Small intestine (tissue), 7 donors: ENCODE measurements around the gene CCNY. TPM values are rescaled to one million over a fixed set of nuclear protein-coding genes. Genes with fewer than 3 reads are reported as not detected.

Experiments
- DNase-seq, 2 donors: peaks; one replicate each; pipeline versions ENCODE4 v3.0.0 to v3.0.0-alpha.2; 2013
- FAIRE-seq: peaks from 2 replicates; lab custom pipeline; 2012; peaks lifted over from hg19 to GRCh38; lab: Jason Lieb, UNC
- H3K27ac ChIP-seq, 3 donors: one replicate each; pipeline ENCODE4 v1.5.1; 2013; ENCODE audit warnings: low read length in 2 of 3, mild to moderate bottlenecking in 2 of 3, control low read depth in 1 of 3, inconsistent platforms in 1 of 3, low read depth in 1 of 3, moderate library complexity in 1 of 3
- H3K27me3 ChIP-seq, 3 donors: one replicate each; pipeline ENCODE4 v1.6.1; 2013; ENCODE audit warnings: low read length in 3 of 3, inconsistent platforms in 1 of 3; ENCODE audit not compliant: control insufficient read depth in 3 of 3, insufficient read depth in 3 of 3
- H3K36me3 ChIP-seq, 3 donors: one replicate each; pipeline ENCODE4 v1.6.1; 2013; ENCODE audit warnings: low read length in 3 of 3, inconsistent platforms in 1 of 3, low read depth in 1 of 3, mild to moderate bottlenecking in 1 of 3, moderate library complexity in 1 of 3; ENCODE audit not compliant: control insufficient read depth in 3 of 3, insufficient read depth in 2 of 3
- H3K4me1 ChIP-seq, 3 donors: one replicate each; pipeline ENCODE4 v1.6.1; 2013; ENCODE audit warnings: low read length in 2 of 3, inconsistent platforms in 1 of 3, low read depth in 1 of 3, mild to moderate bottlenecking in 1 of 3, moderate library complexity in 1 of 3; ENCODE audit not compliant: control insufficient read depth in 3 of 3, insufficient read depth in 2 of 3
- H3K4me3 ChIP-seq, 3 donors: one replicate each; pipeline ENCODE4 v1.5.1; 2013; ENCODE audit warnings: low read length in 3 of 3, control low read depth in 1 of 3, inconsistent platforms in 1 of 3, low read depth in 1 of 3, mild to moderate bottlenecking in 1 of 3, moderate library complexity in 1 of 3
- H3K9me3 ChIP-seq, 2 donors: one replicate each; pipeline ENCODE4 v1.6.1; 2013; ENCODE audit warnings: low read depth in 1 of 2, low read length in 1 of 2; ENCODE audit not compliant: control insufficient read depth in 2 of 2, insufficient read depth in 1 of 2
- WGBS, 3 donors: extraction: QIAGEN DNeasy Blood & Tissue Kit; methylation state at CpG; one replicate each; pipeline ENCODE4 v1.1.7; 2013; 5-methylcytosine and 5-hydroxymethylcytosine counted together
- polyA plus RNA-seq, 4 donors: library from polyadenylated mRNA; stranded (reverse) in 3 of 4; unstranded in 1 of 4; fragments of 200-250 nt in 3 of 4; fragments of 120-200 nt in 1 of 4; gene quantifications; one replicate each; pipeline versions ENCODE4 v1.2.1 to v1.2.3, GENCODE V29; 2013
- donor health status: healthy with polysubstance abuse.
- donor health status: control.
- donor health status: control.
- donor health status: Bipolar disorder and iron deficiency.
- donor health status: healthy.

The CCNY gene
- polyA plus RNA-seq, 4 donors, result 26.7 to 50.2 (median 32.3) TPM

- 78 to 100% (median 89%) methylated on average over 1 of the region's 1 CpG for WGBS, 3 donors
- no peak for FAIRE-seq
- H3K4me1 ChIP-seq, result peaks cover 6 to 7% (median 6%) of the 10 kb centered on the region in 3 donors
These were observed 92.2 kb downstream of the CCNY start for GRCh38 chr10:35428521-35428920.

GRCh38 chr10:35432781-35433338 lies 96.6 kb downstream of the CCNY start:
- 80 to 86% (median 83%) methylated on average over 3 of the region's 3 CpGs for WGBS, 3 donors
- DNase-seq (no peak), FAIRE-seq (no peak)
- Histone ChIP-seq H3K36me3 (peaks cover 0 to 8% (median 0%) of the 10 kb centered on the region in 3 donors), H3K4me3 (no peak overlapping the region), H3K27me3 (no peaks in the 10 kb centered on the region), H3K9me3 (peaks cover 0 to 8% of the 10 kb centered on the region in 2 donors), H3K4me1 (peaks cover 0 to 6% (median 0%) of the 10 kb centered on the region in 3 donors), H3K27ac (no peak overlapping the region)

More at GRCh38 chr10:35428521-35428920, 92.2 kb downstream of the CCNY start:
- no peak for DNase-seq
- Histone ChIP-seq H3K27ac (no peak overlapping the region), H3K9me3 (no peaks in the 10 kb centered on the region), H3K27me3 (no peaks in the 10 kb centered on the region), H3K4me3 (no peak overlapping the region), H3K36me3 (peaks cover 0 to 5% (median 0%) of the 10 kb centered on the region in 3 donors)

GRCh38 chr10:35433851-35434426 lies 97.6 kb downstream of the CCNY start:
- peaks cover 0 to 8% (median 0%) of the 10 kb centered on the region in 3 donors for H3K36me3 ChIP-seq
- no peak for FAIRE-seq
- no peak overlapping the region for H3K4me3 ChIP-seq
- H3K4me1 ChIP-seq, result peaks cover 0 to 6% (median 0%) of the 10 kb centered on the region in 3 donors
- WGBS, 3 donors, result 77 to 85% (median 79%) methylated on average over 7 of the region's 7 CpGs
- peaks cover 0 to 13% of the 10 kb centered on the region in 2 donors for H3K9me3 ChIP-seq
- no peak for DNase-seq
- H3K27ac ChIP-seq, result no peak overlapping the region
- no peaks in the 10 kb centered on the region for H3K27me3 ChIP-seq

GRCh38 chr10:35434533-35434932 lies 98.2 kb downstream of the CCNY start:
- peaks cover 0 to 6% (median 0%) of the 10 kb centered on the region in 3 donors for H3K4me1 ChIP-seq
- H3K4me3 ChIP-seq, result no peak overlapping the region
- no peak for FAIRE-seq
- peaks cover 0 to 16% of the 10 kb centered on the region in 2 donors for H3K9me3 ChIP-seq
- H3K27me3 ChIP-seq, result no peaks in the 10 kb centered on the region
- no peak overlapping the region for H3K27ac ChIP-seq
- 88 to 93% (median 93%) methylated on average over 1 of the region's 1 CpG for WGBS, 3 donors
- H3K36me3 ChIP-seq, result peaks cover 0 to 8% (median 0%) of the 10 kb centered on the region in 3 donors
- DNase-seq, result no peak

GRCh38 chr10:35435824-35436223 lies 99.5 kb downstream of the CCNY start:
- Histone ChIP-seq H3K9me3 (peaks cover 0 to 27% of the 10 kb centered on the region in 2 donors), H3K27ac (no peak overlapping the region), H3K4me1 (peaks cover 0 to 6% (median 0%) of the 10 kb centered on the region in 3 donors), H3K27me3 (no peaks in the 10 kb centered on the region), H3K4me3 (no peak overlapping the region), H3K36me3 (peaks cover 0 to 8% (median 0%) of the 10 kb centered on the region in 3 donors)
- no peak for FAIRE-seq
- 88 to 94% (median 94%) methylated on average over 4 of the region's 4 CpGs for WGBS, 3 donors
- no peak for DNase-seq

- no peak for FAIRE-seq
- WGBS, 3 donors, result 90 to 95% (median 91%) methylated on average over 4 of the region's 4 CpGs
These were observed 101.5 kb downstream of the CCNY start for GRCh38 chr10:35437829-35438228.

GRCh38 chr10:35438718-35439571 lies 102.6 kb downstream of the CCNY start:
- H3K27ac ChIP-seq, result no peak overlapping the region
- FAIRE-seq (no peak), DNase-seq (no peak)
- peaks cover 0 to 5% (median 0%) of the 10 kb centered on the region in 3 donors for H3K4me1 ChIP-seq
- H3K36me3 ChIP-seq, result peaks cover 0 to 8% (median 0%) of the 10 kb centered on the region in 3 donors
- WGBS, 3 donors, result 92 to 97% (median 96%) methylated on average over 3 of the region's 3 CpGs
- peaks cover 0 to 41% of the 10 kb centered on the region in 2 donors for H3K9me3 ChIP-seq
- no peaks in the 10 kb centered on the region for H3K27me3 ChIP-seq
- H3K4me3 ChIP-seq, result no peak overlapping the region

More at GRCh38 chr10:35437829-35438228, 101.5 kb downstream of the CCNY start:
- peaks cover 0 to 8% (median 0%) of the 10 kb centered on the region in 3 donors for H3K36me3 ChIP-seq
- H3K27ac ChIP-seq, result no peak overlapping the region
- H3K4me1 ChIP-seq, result peaks cover 0 to 6% (median 0%) of the 10 kb centered on the region in 3 donors
- H3K4me3 ChIP-seq, result no peak overlapping the region
- no peak for DNase-seq
- H3K27me3 ChIP-seq, result no peaks in the 10 kb centered on the region
- peaks cover 0 to 37% of the 10 kb centered on the region in 2 donors for H3K9me3 ChIP-seq

- Histone ChIP-seq H3K36me3 (peaks cover 0 to 6% (median 0%) of the 10 kb centered on the region in 3 donors), H3K27ac (no peak overlapping the region), H3K4me3 (no peak overlapping the region), H3K4me1 (peaks cover 0 to under 1% (median 0%) of the 10 kb centered on the region in 3 donors), H3K9me3 (peaks cover 3 to 51% of the 10 kb centered on the region in 2 donors), H3K27me3 (no peaks in the 10 kb centered on the region)
- DNase-seq (no peak), FAIRE-seq (no peak)
- WGBS, 3 donors, result 21 to 63% (median 54%) methylated on average over 2 of the region's 2 CpGs
These were observed 103.7 kb downstream of the CCNY start for GRCh38 chr10:35440016-35440415.
